H1 (cell line): ENCODE results near the gene DPM2. TPM values are rescaled to one million over a fixed set of nuclear protein-coding genes. Genes with fewer than 3 reads are reported as not detected.

Experiments
- TEAD4 ChIP-seq: IDR thresholded peaks from 2 replicates; pipeline ENCODE4 v1.6.1; 2012; ENCODE audit warnings: low read depth, low read length, inconsistent platforms, mixed read lengths
- polyA plus RNA-seq, 7 experiments: library from polyadenylated mRNA; depleted of rRNA in 3 of 7; stranded (reverse) in 5 of 7; unstranded in 2 of 7; fragments of >200 nt in 5 of 7; fragments of 200-250 nt in 2 of 7; gene quantifications; 1 replicate in 5 of 7; 2 replicates in 1 of 7; 4 replicates in 1 of 7; pipeline versions ENCODE4 v1.2.1 to v1.2.3, GENCODE V29; 2011 to 2013; ENCODE audit warnings: missing spikeins in 2 of 7, mixed read lengths in 2 of 7
- total RNA-seq: library from RNA; stranded (reverse); fragmentation: NEBNext Ultra II Directional; extraction: Animal tissue kit (Norgen Biotek cat#: 25700); gene quantifications from 2 replicates; pipeline ENCODE4 v1.2.1, GENCODE V29; 2021

DPM2 gene
- total and polyA plus RNA-seq, 2 of the 8 experiments (the other 6 are each of a cell fraction or from before 2014, with no cell fraction given): 45.4 to 95.4 TPM

DNA sequence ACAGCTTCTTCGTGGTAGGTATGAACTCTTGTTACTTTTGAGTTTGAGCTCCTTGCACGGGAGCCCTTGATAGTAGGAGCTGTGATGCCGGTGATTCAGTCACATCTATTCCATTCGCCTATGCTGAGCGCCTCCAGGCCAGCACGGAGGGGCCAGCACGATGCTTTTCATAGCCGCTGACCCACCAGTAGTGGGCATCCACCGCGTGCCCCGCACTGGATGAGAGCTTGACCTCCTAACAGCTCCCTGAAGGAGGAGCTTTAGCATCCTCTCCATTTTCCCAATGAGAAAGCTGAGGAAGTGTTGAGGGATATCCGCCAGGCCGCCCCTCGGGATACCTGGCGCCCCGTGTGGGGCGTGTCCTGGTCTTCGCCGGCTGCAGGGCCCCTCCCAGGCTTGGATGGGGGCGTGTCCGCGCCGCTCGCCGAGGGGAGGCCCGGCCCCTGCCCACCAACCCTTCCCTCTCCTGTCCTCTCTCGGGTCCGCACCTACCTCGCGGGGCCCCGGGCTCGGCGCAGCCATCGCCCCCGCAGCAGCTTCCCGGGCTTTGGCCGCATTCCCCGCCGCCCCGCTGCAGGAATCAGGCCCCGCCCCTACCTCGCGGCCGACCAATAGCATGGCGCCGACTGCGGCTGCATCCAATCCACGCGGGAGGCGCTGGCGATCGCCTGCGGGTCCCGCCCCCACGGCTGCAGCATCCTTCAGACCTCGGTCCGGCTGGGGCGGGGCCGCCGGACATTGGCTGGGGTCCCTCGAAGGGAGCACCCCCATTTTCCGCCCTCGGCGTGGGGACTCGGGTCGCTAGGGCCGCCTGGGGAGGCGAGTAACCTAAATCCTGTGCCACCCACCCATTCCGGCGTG is 7.2 kb downstream of the DPM2 start, which contains the start of gene PIP5KL1 (continued):
- TF ChIP-seq TEAD4: peak; percentile 52; the same call in 1 of the 2 replicates
